ENCODE results near the gene DCDC2C. TPM values are rescaled to one million over a fixed set of nuclear protein-coding genes. Genes with fewer than 3 reads are reported as not detected.
"Not testable (repeated sequence)": the region's sequence is repeated elsewhere in the genome, so short reads cannot be mapped to it uniquely, and the experiment has no call there.

Gene DCDC2C
- total RNA-seq, 2 experiments from 2014 or later, result not detected

- no peak overlapping the region for H3K4me3 Mint-ChIP-seq
- H3K36me3 Mint-ChIP-seq, result no peaks in the 10 kb centered on the region
- CTCF ChIA-PET, result interaction anchor here (1.2 kb wide), 1 partner anchor 77 kb away, joined by 3 read pairs; no protein-coding TSS in a partner anchor
- no peaks in the 10 kb centered on the region for H3K9me3 Mint-ChIP-seq
- H3K27me3 Mint-ChIP-seq, result peaks cover 5% of the 10 kb centered on the region
- intact Hi-C loops (cut with micrococcal nuclease), result no loop called here
- no peaks in the 10 kb centered on the region for H3K4me1 Mint-ChIP-seq (ENCODE audit: low read depth)
- DNase-seq, result no peak
- H3K27ac Mint-ChIP-seq, result no peak overlapping the region
- POLR2A ChIA-PET, result no interaction called here
These were observed 102.0 kb downstream of the DCDC2C start for GRCh38 chr2:3805201-3805939.

GRCh38 chr2:3806168-3806567 is 102.8 kb downstream of the DCDC2C start:
- peaks cover 5% of the 10 kb centered on the region for H3K27me3 Mint-ChIP-seq
- no peak for DNase-seq
- no peak overlapping the region for H3K27ac Mint-ChIP-seq
- H3K36me3 Mint-ChIP-seq, result no peaks in the 10 kb centered on the region
- H3K4me1 Mint-ChIP-seq (ENCODE audit: low read depth), result no peaks in the 10 kb centered on the region
- CTCF ChIA-PET, result interaction anchor here (0.6 kb wide), 1 partner anchor 1483 kb away, joined by 3 read pairs; no protein-coding TSS in a partner anchor
- POLR2A ChIA-PET, result no interaction called here
- H3K9me3 Mint-ChIP-seq, result no peaks in the 10 kb centered on the region
- intact Hi-C loops (cut with micrococcal nuclease), result no loop called here
- no peak overlapping the region for H3K4me3 Mint-ChIP-seq

DNA sequence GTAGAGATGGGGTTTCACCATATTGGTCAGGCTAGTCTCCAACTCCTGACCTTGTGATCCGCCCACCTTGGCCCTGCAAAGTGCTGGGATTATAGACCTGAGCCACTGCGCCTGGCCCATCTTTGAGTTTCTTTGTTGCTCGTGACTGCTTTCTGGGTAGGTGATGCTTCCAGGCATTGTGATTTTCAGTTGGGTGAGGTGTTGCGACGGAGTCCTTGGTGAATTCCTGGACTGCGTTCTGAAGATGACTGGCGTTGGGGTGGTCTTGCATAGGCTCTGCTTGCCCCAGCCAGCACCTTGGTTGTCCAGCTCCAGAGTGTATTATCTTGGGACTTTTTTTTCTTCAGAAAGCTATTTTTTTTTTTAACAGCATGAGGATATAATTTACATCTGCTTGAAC is 103.4 kb downstream of the DCDC2C start:
- peaks cover 5% of the 10 kb centered on the region for H3K27me3 Mint-ChIP-seq
- no peaks in the 10 kb centered on the region for H3K36me3 Mint-ChIP-seq
- no peak overlapping the region for H3K27ac Mint-ChIP-seq
- H3K9me3 Mint-ChIP-seq, result no peaks in the 10 kb centered on the region
- H3K4me1 Mint-ChIP-seq (ENCODE audit: low read depth), result no peaks in the 10 kb centered on the region
- POLR2A ChIA-PET, result no interaction called here
- intact Hi-C loops (cut with micrococcal nuclease), result no loop called here
- CTCF ChIA-PET, result interaction anchor here (0.6 kb wide), 1 partner anchor 1482 kb away, joined by 3 read pairs; no protein-coding TSS in a partner anchor
- no peak overlapping the region for H3K4me3 Mint-ChIP-seq
- DNase-seq, result no peak

GRCh38 chr2:3807853-3808252 is 104.5 kb downstream of the DCDC2C start:
- no peak overlapping the region for H3K4me3 Mint-ChIP-seq
- H3K27me3 Mint-ChIP-seq, result peaks cover 5% of the 10 kb centered on the region
- ChIA-PET CTCF (no interaction called here), POLR2A (no interaction called here)
- no peaks in the 10 kb centered on the region for H3K4me1 Mint-ChIP-seq (ENCODE audit: low read depth)
- no peak overlapping the region for H3K27ac Mint-ChIP-seq
- intact Hi-C loops (cut with micrococcal nuclease), result no loop called here
- no peaks in the 10 kb centered on the region for H3K36me3 Mint-ChIP-seq
- H3K9me3 Mint-ChIP-seq, result no peaks in the 10 kb centered on the region
- no peak for DNase-seq

DNA sequence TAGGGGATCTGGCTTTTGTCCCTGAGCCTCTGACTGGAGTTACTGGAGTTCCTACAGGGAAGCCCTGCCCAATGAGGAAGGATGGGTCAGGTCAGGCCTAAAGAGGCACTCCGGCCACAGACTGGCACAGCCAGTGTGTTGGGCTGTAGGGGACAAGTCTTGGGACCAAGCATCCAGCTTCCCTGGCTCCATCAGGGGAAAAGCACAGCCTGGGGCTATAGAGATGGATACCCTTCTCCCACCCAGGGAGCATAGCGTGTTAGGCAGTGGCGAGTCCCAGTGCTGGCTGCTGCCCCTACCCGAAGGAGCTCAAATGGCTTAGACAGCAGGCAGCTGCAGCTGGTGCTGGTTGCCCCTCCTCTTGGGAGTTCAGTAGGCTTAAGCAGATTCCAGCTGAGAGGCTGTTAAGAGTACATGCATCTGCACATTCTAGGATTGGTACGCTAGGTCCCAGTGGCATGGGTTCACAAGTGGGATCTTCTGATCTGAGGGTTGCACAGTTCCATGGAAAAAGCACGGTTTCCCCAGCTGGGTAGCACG is 111.4 kb downstream of the DCDC2C start:
- intact Hi-C loops (cut with micrococcal nuclease), result no loop called here
- no peak for DNase-seq
- ChIA-PET POLR2A (no interaction called here), CTCF (no interaction called here)
- Mint-ChIP-seq H3K27me3 (peaks cover 1% of the 10 kb centered on the region), H3K27ac (no peak overlapping the region), H3K4me1 (ENCODE audit: low read depth) (no peaks in the 10 kb centered on the region), H3K9me3 (peaks cover 3% of the 10 kb centered on the region), H3K36me3 (no peaks in the 10 kb centered on the region), H3K4me3 (no peak overlapping the region)

- POLR2A ChIA-PET; H3K9me3 Mint-ChIP-seq; H3K27me3 Mint-ChIP-seq; H3K36me3 Mint-ChIP-seq; H3K4me3 Mint-ChIP-seq; CTCF ChIA-PET; DNase-seq; intact Hi-C loops (cut with micrococcal nuclease); H3K4me1 Mint-ChIP-seq (ENCODE audit: low read depth); H3K27ac Mint-ChIP-seq: not testable (repeated sequence)
These were observed 113.8 kb downstream of the DCDC2C start for GRCh38 chr2:3817144-3817543.

- Mint-ChIP-seq H3K36me3 (no peaks in the 10 kb centered on the region), H3K9me3 (peaks cover 6% of the 10 kb centered on the region), H3K4me3 (no peak overlapping the region), H3K27me3 (peaks cover 1% of the 10 kb centered on the region), H3K27ac (no peak overlapping the region), H3K4me1 (ENCODE audit: low read depth) (no peaks in the 10 kb centered on the region)
- DNase-seq, result no peak
- intact Hi-C loops (cut with micrococcal nuclease), result no loop called here
- ChIA-PET CTCF (no interaction called here), POLR2A (no interaction called here)
These were observed 120.4 kb downstream of the DCDC2C start for GRCh38 chr2:3823748-3824147.

DNA sequence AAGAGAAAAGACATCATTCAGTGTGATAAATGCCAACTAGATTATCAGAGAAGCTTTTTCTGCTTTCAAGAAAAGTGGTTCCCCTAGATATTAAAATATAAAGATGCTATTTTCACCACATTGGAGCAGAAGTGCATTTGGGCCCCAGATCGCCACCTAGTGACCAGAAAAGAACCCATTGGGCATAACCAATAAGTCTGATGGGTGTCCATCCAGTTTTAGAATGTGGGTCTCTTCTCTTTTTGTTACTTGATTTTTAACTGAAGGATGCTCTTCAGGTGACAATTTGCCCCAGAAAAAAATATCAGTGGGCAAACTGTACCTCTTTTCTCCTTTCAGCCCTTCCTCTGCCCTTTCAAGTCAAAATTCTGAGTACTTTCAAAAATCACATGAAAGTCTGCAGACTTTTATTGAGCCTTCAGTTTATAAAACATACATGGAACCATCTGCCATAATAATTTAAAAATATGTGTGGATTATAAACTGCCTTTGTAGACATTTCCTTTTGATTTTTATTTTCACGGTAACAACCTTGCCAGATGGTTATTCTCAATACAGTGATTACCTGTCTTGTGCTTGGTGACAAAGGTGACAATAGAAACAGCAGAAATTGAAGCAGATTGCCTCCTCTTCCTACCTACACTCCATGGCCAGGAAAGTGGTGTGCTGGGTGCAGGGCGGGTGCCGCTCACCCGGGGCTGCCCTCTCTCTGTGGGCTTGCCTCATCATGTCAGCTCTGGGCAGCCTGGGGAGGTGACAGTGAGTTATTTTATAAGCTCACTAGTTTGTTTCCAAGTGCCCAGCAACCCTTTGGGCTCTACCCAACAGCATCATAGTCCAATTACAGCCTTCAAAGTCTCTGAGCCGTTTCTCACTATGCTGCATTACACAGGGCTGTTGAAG is 124.5 kb downstream of the DCDC2C start:
- DNase-seq, result no peak
- Mint-ChIP-seq H3K4me1 (ENCODE audit: low read depth) (no peaks in the 10 kb centered on the region), H3K27ac (no peak overlapping the region), H3K9me3 (peaks cover 6% of the 10 kb centered on the region), H3K27me3 (peaks cover 3% of the 10 kb centered on the region), H3K36me3 (no peaks in the 10 kb centered on the region), H3K4me3 (no peak overlapping the region)
- CTCF ChIA-PET, result interaction anchor here (2.4 kb wide), 1 partner anchor 99 kb away, joined by 14 read pairs; no protein-coding TSS in a partner anchor
- intact Hi-C loops (cut with micrococcal nuclease), result loop anchor here (2.0 kb wide), 1 partner anchor 89 kb away; no protein-coding TSS in a partner anchor
- POLR2A ChIA-PET, result no interaction called here

GRCh38 chr2:3830796-3831195 is 127.4 kb downstream of the DCDC2C start:
- Mint-ChIP-seq H3K27me3 (peaks cover 2% of the 10 kb centered on the region), H3K36me3 (no peaks in the 10 kb centered on the region), H3K9me3 (no peaks in the 10 kb centered on the region), H3K27ac (no peak overlapping the region), H3K4me3 (no peak overlapping the region), H3K4me1 (ENCODE audit: low read depth) (no peaks in the 10 kb centered on the region)
- intact Hi-C loops (cut with micrococcal nuclease), result no loop called here
- no peak for DNase-seq
- POLR2A ChIA-PET, result no interaction called here
- CTCF ChIA-PET, result no interaction called here

DNA sequence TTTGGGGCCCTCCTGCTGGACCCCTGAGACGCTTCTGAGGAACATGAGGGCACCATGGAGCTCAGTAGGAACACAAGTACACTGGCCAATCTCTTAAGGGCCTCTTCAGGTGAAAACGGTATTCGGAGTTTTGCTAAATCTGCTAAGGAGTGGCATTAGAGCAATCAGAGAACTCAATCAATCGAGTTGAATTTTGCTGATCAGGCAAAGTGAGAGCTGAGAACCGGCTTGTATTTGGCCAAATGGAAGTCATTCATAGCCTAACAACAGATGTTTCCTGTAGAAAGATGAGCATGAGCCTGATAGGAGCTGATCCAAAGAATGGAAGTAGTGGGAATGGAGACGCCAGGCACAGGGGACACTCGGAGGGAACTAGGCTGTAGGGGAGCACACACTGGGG is 133.7 kb downstream of the DCDC2C start:
- Mint-ChIP-seq H3K9me3 (no peaks in the 10 kb centered on the region), H3K36me3 (no peaks in the 10 kb centered on the region), H3K27me3 (no peaks in the 10 kb centered on the region), H3K4me1 (ENCODE audit: low read depth) (no peaks in the 10 kb centered on the region), H3K4me3 (no peak overlapping the region), H3K27ac (no peak overlapping the region)
- intact Hi-C loops (cut with micrococcal nuclease), result no loop called here
- no peak for DNase-seq
- CTCF ChIA-PET, result no interaction called here
- POLR2A ChIA-PET, result no interaction called here

DNA sequence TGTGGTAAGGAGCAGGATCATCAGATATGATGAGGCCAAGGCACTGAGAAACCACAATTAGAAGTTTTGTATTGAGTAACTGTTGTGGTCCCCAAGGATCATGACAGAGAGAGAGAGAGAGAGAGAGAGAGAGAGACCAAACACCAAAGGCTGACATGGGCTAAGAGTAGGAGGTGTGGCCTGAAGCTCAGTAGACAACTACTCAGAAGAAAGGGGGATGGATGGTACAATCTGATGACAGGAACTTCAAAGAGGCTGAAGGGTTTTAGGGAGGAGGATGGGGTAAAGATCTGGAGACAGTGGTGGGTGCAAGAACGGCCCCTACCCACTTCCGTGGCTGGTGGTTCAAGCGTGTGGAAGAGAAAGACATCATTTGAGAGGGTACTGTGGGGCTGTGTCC is 135.0 kb downstream of the DCDC2C start:
- POLR2A ChIA-PET, result no interaction called here
- Mint-ChIP-seq H3K36me3 (no peaks in the 10 kb centered on the region), H3K9me3 (no peaks in the 10 kb centered on the region), H3K27ac (no peak overlapping the region), H3K4me1 (ENCODE audit: low read depth) (no peaks in the 10 kb centered on the region), H3K4me3 (no peak overlapping the region), H3K27me3 (no peaks in the 10 kb centered on the region)
- intact Hi-C loops (cut with micrococcal nuclease), result no loop called here
- no peak for DNase-seq
- CTCF ChIA-PET, result no interaction called here

GRCh38 chr2:3839476-3839875 is 136.1 kb downstream of the DCDC2C start:
- H3K4me1 Mint-ChIP-seq (ENCODE audit: low read depth), result no peaks in the 10 kb centered on the region
- POLR2A ChIA-PET, result no interaction called here
- no peak overlapping the region for H3K4me3 Mint-ChIP-seq
- CTCF ChIA-PET, result no interaction called here
- H3K9me3 Mint-ChIP-seq, result no peaks in the 10 kb centered on the region
- intact Hi-C loops (cut with micrococcal nuclease), result no loop called here
- DNase-seq, result no peak
- H3K27me3 Mint-ChIP-seq, result no peaks in the 10 kb centered on the region
- H3K36me3 Mint-ChIP-seq, result no peaks in the 10 kb centered on the region
- H3K27ac Mint-ChIP-seq, result no peak overlapping the region
